Measurements from ENCODE around the gene CAMTA2.
"Not testable (repeated sequence)": the region's sequence is repeated elsewhere in the genome, so short reads cannot be mapped to it uniquely, and the experiment has no call there.

Gene CAMTA2

DNA sequence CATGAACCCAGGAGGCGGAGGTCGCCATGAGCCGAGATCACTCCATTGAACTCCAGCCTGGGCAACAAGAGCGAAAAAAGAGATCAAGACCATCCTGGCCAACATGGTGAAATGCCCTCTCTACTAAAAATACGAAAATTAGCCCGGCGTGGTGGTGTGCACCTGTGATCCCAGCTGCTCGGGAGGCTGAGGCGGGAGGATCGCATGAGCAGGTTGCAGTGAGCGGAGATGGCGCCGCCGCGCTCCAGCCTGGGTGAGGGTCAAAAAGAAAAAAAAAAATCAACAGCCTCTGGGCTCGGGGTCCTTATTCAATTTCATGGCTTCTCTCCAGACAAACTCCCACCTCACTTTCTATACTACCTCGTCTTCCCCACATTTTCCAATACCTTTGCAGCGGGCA, 58.6 kb downstream of the CAMTA2 start:
- TF ChIP-seq CTCF (IDR thresholded peaks at IDR 0.05; ENCODE audit: insufficient read depth, missing control alignments) = no peak
- no peak for FAIRE-seq
- no peak for DNase-seq (ENCODE audit: insufficient read length, low spot score)

DNA sequence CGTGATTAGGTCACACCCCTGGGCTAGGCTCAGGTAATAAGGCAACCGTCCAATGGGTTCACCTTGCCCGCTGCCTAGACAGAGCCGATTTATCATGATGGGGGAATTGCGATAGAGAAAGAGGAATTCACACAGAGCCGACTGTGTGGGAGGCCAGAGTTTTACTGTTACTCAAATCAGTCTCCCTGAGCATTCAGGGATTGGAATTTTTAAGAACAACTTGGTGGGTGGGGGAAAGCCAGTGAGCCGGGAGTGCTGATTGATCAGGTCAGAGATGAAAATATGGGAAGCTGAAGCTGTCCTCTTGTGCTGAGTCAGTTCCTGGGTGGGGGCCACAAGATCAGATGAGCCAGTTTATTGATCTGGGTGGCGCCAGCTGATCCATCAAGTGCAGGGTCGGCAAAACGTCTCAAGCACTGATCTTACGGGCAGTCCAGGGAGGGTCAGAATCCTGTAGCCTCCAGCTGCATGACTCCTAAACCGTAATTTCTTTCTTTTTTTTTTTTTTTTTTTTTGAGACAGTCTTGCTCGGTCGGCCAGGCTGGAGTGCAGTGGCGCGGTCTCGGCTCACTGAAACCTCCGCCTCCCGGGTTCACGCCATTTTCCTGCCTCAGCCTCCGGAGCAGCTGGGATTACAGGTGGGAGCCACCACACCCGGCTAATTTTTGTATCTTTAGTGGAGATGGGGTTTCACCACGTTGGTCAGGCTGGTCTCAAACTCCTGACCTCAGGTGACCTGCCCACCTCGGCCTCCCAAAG, 60.7 kb downstream of the CAMTA2 start:
- not testable (repeated sequence) for FAIRE-seq; DNase-seq (ENCODE audit: insufficient read length, low spot score)

DNA sequence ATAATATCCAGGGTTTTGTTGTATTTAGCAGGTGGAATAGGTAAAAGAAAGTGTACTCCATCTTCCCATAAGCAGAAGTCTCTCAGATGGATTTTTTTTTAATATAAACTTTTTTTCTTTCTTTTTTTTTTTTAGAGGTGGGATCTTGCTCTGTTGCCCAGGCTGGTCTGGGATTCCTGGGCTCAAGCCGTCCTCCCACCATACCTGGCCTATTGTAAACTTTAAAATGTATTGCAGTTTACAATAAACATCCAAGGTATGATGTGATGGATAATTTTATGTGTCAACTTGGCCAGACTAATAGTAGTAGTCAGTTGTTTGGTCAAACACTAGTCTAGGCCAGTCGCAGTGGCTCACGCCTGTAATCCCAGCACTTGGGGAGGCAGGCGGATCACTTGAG, 66.2 kb downstream of the CAMTA2 start:
- DNase-seq (ENCODE audit: insufficient read length, low spot score) (no peak), FAIRE-seq (no peak)
- no peak for TF ChIP-seq CTCF (IDR thresholded peaks at IDR 0.05; ENCODE audit: insufficient read depth, missing control alignments)

- no peak for FAIRE-seq
- no peak for DNase-seq (ENCODE audit: insufficient read length, low spot score)
- TF ChIP-seq CTCF (IDR thresholded peaks at IDR 0.05; ENCODE audit: insufficient read depth, missing control alignments) = no peak
Observed at GRCh38 chr17:4920351-4921048, 67.0 kb downstream of the CAMTA2 start.

DNA sequence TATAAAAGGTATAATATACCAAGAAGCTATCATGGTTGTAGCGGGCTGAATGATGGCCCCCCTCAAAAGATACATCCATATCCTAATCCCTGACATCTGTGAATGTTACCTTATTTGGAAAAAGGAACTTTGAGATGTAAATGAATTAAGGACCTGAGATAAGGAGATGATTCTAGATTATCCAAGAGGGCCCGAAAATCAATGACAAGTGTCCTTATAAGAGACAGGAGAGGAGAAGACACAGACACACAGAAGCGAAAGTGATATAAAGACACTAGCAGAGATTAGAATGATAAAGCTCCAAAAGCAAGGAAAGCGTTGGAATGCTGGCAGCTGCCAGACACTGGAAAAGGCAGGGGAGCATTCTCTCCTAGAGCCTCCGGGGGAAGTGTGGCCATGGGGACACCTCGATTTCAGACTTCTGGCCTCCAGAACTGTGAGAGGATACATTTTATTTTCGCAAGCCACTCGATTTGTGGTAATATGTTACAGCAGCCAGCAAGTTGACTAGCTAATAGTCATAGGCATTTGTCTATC, 67.9 kb downstream of the CAMTA2 start:
- DNase-seq (ENCODE audit: insufficient read length, low spot score) (peak; percentile 22), FAIRE-seq (no peak)
- no peak for TF ChIP-seq CTCF (IDR thresholded peaks at IDR 0.05; ENCODE audit: insufficient read depth, missing control alignments)

Measured in D721Med (cell line).